HFFc6 (cell line): ENCODE measurements around the gene RASGRP1. TPM values are rescaled to one million over a fixed set of nuclear protein-coding genes. Genes with fewer than 3 reads are reported as not detected.

Source experiments
- DNase-seq: peaks from one replicate; pipeline ENCODE4 v3.0.0-alpha.2; 2018
- H3K27ac Mint-ChIP-seq: 2 replicates; pipeline ENCODE4 v1.8.0; 2020; ENCODE audit warnings: mild to moderate bottlenecking, mixed read lengths
- H3K27me3 Mint-ChIP-seq: 2 replicates; pipeline ENCODE4 v1.8.0; 2021; ENCODE audit warnings: mild to moderate bottlenecking, moderate library complexity, mixed read lengths; ENCODE audit not compliant: insufficient read depth
- H3K36me3 Mint-ChIP-seq: 2 replicates; pipeline ENCODE4 v1.8.0; 2021; ENCODE audit warnings: low read depth, mixed read lengths
- H3K4me1 Mint-ChIP-seq: 2 replicates; pipeline ENCODE4 v1.8.0; 2020; ENCODE audit warnings: low read depth, mixed read lengths
- H3K4me3 Mint-ChIP-seq: 2 replicates; pipeline ENCODE4 v1.8.0; 2020; ENCODE audit warnings: mild to moderate bottlenecking, moderate library complexity, mixed read lengths
- H3K9me3 Mint-ChIP-seq: 2 replicates; pipeline ENCODE4 v1.8.0; 2020; ENCODE audit warnings: mild to moderate bottlenecking, mixed read lengths
- CTCF ChIP-seq: fragments of 200-600 bp; sonication (generic); IDR thresholded peaks from 2 replicates; pipeline ENCODE4 v1.5.0; 2021; ENCODE audit warnings: antibody characterized with exemption, mild to moderate bottlenecking
- total RNA-seq, 6 experiments: library from RNA; stranded (reverse); fragmentation: NEBNext Ultra II Directional; extraction: Animal tissue kit (Norgen Biotek cat#: 25700); gene quantifications; 2 replicates in 1 of 6; 3 replicates in 5 of 6; pipeline ENCODE4 v1.2.3, GENCODE V29; 2021

Gene RASGRP1
- total RNA-seq, 6 experiments from 2014 or later: 0.14 to 0.59 (median 0.37) TPM

GRCh38 chr15:38458646-38459045 is 106.0 kb downstream of the RASGRP1 start:
- Mint-ChIP-seq H3K4me1 (peaks cover 44% of the 10 kb centered on the region), H3K9me3 (no peaks in the 10 kb centered on the region), H3K27ac (no peak overlapping the region), H3K36me3 (no peaks in the 10 kb centered on the region), H3K4me3 (no peak overlapping the region), H3K27me3 (no peaks in the 10 kb centered on the region; the same call in 1 of the 2 replicates)
- TF ChIP-seq CTCF: no peak
- DNase-seq: no peak

GRCh38 chr15:38455092-38455491 is 109.5 kb downstream of the RASGRP1 start:
- no peaks in the 10 kb centered on the region; the same call in 1 of the 2 replicates for H3K27me3 Mint-ChIP-seq
- no peaks in the 10 kb centered on the region for H3K36me3 Mint-ChIP-seq
- no peaks in the 10 kb centered on the region for H3K9me3 Mint-ChIP-seq
- peak; percentile 12 for DNase-seq
- peaks cover 29% of the 10 kb centered on the region for H3K4me1 Mint-ChIP-seq
- TF ChIP-seq CTCF: no peak
- H3K27ac Mint-ChIP-seq: peak overlapping the region; percentile 93
- H3K4me3 Mint-ChIP-seq: peak overlapping the region; percentile 89

GRCh38 chr15:38454696-38455090 is 109.9 kb downstream of the RASGRP1 start:
- Mint-ChIP-seq H3K9me3 (no peaks in the 10 kb centered on the region), H3K4me1 (peaks cover 25% of the 10 kb centered on the region), H3K27me3 (peaks cover 4% of the 10 kb centered on the region), H3K4me3 (peak overlapping the region; percentile 89), H3K36me3 (no peaks in the 10 kb centered on the region), H3K27ac (peak overlapping the region; percentile 93)
- no peak for DNase-seq
- TF ChIP-seq CTCF: no peak

GRCh38 chr15:38453971-38454695 is 110.5 kb downstream of the RASGRP1 start, which contains the start of gene FAM98B:
FAM98B (plus strand) TSS chr15:38454127; CDS start chr15:38454162, 35 bp downstream.
- peak; percentile 86 for DNase-seq
- Mint-ChIP-seq H3K4me3 (peak within 1 kb of the TSS; percentile 89), H3K9me3 (no peaks in the 10 kb centered on the region), H3K27me3 (peaks cover 6% of the 10 kb centered on the region), H3K27ac (peak within 1 kb of the TSS; percentile 93), H3K36me3 (no peaks in the 10 kb centered on the region), H3K4me1 (peaks cover 23% of the 10 kb centered on the region)
- no peak; the same call in 1 of the 2 replicates for TF ChIP-seq CTCF

- TF ChIP-seq CTCF: no peak
- Mint-ChIP-seq H3K27me3 (peaks cover 28% of the 10 kb centered on the region), H3K9me3 (no peaks in the 10 kb centered on the region), H3K27ac (no peak overlapping the region), H3K4me3 (no peak overlapping the region), H3K36me3 (no peaks in the 10 kb centered on the region), H3K4me1 (no peaks in the 10 kb centered on the region)
- no peak for DNase-seq
Measured at GRCh38 chr15:38441130-38441519, 123.5 kb downstream of the RASGRP1 start.
